Activated naive CD8-positive, alpha-beta T cell treated with anti-CD3 and anti-CD28 coated beads, Interleukin-2, amount 10 ng/mL, durations not matched to agents 7 days and 5 days (primary cell): ENCODE measurements around the gene TRIM66. TPM values are rescaled to one million over a fixed set of nuclear protein-coding genes. Genes with fewer than 3 reads are reported as not detected.

ENCODE experiments used
- ATAC-seq: fragments of 150-1000 bp; cut with Tn5 transposase; one replicate; pipeline ENCODE4 v1.10.0; 2021; ENCODE audit warnings: low read depth, moderate library complexity
- POLR2A ChIA-PET: fragments of 350-600 bp; sonication (Branson Sonifier 250); formaldehyde crosslinking; loops from one replicate; lab custom pipeline; 2021; ENCODE audit warnings: antibody characterized with exemption; lab: Charles Lee
- DNase-seq: peaks from one replicate; pipeline ENCODE4 v3.0.0; 2021
- H3K27ac Mint-ChIP-seq: one replicate; pipeline ENCODE4 v1.8.0; 2022; ENCODE audit warnings: mild to moderate bottlenecking, mixed read lengths
- H3K27me3 Mint-ChIP-seq: one replicate; pipeline ENCODE4 v1.8.0; 2022; ENCODE audit warnings: mild to moderate bottlenecking, moderate library complexity, mixed read lengths
- H3K36me3 Mint-ChIP-seq: one replicate; pipeline ENCODE4 v1.8.0; 2021; ENCODE audit warnings: mild to moderate bottlenecking, mixed read lengths
- H3K4me1 Mint-ChIP-seq: one replicate; pipeline ENCODE4 v1.8.0; 2021; ENCODE audit warnings: mixed read lengths
- H3K4me3 Mint-ChIP-seq: one replicate; pipeline ENCODE4 v1.8.0; 2022; ENCODE audit warnings: mild to moderate bottlenecking, moderate library complexity, mixed read lengths
- H3K9me3 Mint-ChIP-seq: one replicate; pipeline ENCODE4 v1.8.0; 2021; ENCODE audit warnings: mixed read lengths
- total RNA-seq, 2 experiments: library from RNA; stranded (reverse); gene quantifications; one replicate each; pipeline ENCODE4 v1.2.3, GENCODE V29; 2021

TRIM66 gene
- total RNA-seq, 2 experiments from 2014 or later = 35.3 to 35.8 TPM

- Mint-ChIP-seq H3K36me3 (no peaks in the 10 kb centered on the region), H3K27me3 (peaks cover 24% of the 10 kb centered on the region), H3K27ac (no peak overlapping the region), H3K4me1 (no peaks in the 10 kb centered on the region), H3K9me3 (no peaks in the 10 kb centered on the region), H3K4me3 (no peak overlapping the region)
- ATAC-seq (no peak), DNase-seq (no peak)
- POLR2A ChIA-PET = no interaction called here
Measured at GRCh38 chr11:8567602-8568198, 114.8 kb downstream of the TRIM66 start.

GRCh38 chr11:8566613-8567210 is 115.8 kb downstream of the TRIM66 start:
- ATAC-seq (no peak), DNase-seq (no peak)
- Mint-ChIP-seq H3K9me3 (no peaks in the 10 kb centered on the region), H3K4me3 (no peak overlapping the region), H3K27me3 (peaks cover 30% of the 10 kb centered on the region), H3K4me1 (no peaks in the 10 kb centered on the region), H3K27ac (no peak overlapping the region), H3K36me3 (no peaks in the 10 kb centered on the region)
- POLR2A ChIA-PET = no interaction called here

DNA sequence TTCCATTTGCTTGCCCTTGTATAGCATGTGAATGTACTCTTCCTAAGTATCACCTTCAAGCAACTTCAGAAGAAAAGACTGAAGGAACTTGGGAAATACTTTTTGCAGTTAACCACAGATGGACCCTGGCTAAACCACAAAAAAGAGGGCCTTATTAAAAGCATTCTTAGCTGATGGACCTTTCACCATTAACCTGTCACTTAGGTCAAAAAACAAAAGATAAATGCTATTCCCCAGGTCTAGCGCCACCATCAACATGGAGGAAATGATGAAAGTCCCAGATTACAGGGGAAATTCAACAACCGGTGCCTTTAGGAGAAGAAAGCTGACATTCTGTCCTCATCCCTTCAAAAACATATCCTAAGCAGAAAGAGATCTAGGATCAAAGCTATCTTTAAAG is 117.9 kb downstream of the TRIM66 start:
- H3K27me3 Mint-ChIP-seq = peaks cover 34% of the 10 kb centered on the region
- DNase-seq (no peak), ATAC-seq (no peak)
- H3K4me1 Mint-ChIP-seq = no peaks in the 10 kb centered on the region
- H3K9me3 Mint-ChIP-seq = no peaks in the 10 kb centered on the region
- H3K36me3 Mint-ChIP-seq = no peaks in the 10 kb centered on the region
- POLR2A ChIA-PET = no interaction called here
- H3K4me3 Mint-ChIP-seq = no peak overlapping the region
- H3K27ac Mint-ChIP-seq = no peak overlapping the region

Other genes starting within 250 kb of the TRIM66 start
- 1 to 10 TPM; 2.1 to 2.2 TPM for gene STK33, start 88.4 kb downstream of the TRIM66 start, total RNA-seq
- 1,000 to 10,000 TPM in 1 of 2 experiments, 100 to 1,000 TPM in 1; 981 to 1,044 TPM for gene RPL27A, start 127 bp upstream of the TRIM66 start, total RNA-seq
- gene AKIP1, start 228.5 kb upstream of the TRIM66 start, total RNA-seq = 10 to 100 TPM; 21.8 to 23.4 TPM